ENCODE measurements around the gene WNK2.

The WNK2 gene

GRCh38 chr9:93187047-93187446, 3.1 kb downstream of the WNK2 start:
- no peak for DNase-seq (ENCODE audit: low read depth)
- no peak overlapping the region for H3K4me3 ChIP-seq (ENCODE audit: low read length)
- no peak for TF ChIP-seq CTCF (conservative IDR thresholded peaks at IDR 0.05; ENCODE audit: low read length)

- no peak overlapping the region for H3K4me3 ChIP-seq (ENCODE audit: low read length)
- no peak for TF ChIP-seq CTCF (conservative IDR thresholded peaks at IDR 0.05; ENCODE audit: low read length)
- DNase-seq (ENCODE audit: low read depth): no peak
These were observed 3.6 kb downstream of the WNK2 start for GRCh38 chr9:93187574-93187973.

GRCh38 chr9:93188426-93189368, 4.8 kb downstream of the WNK2 start:
- no peak for DNase-seq (ENCODE audit: low read depth)
- H3K4me3 ChIP-seq (ENCODE audit: low read length): no peak overlapping the region
- TF ChIP-seq CTCF (conservative IDR thresholded peaks at IDR 0.05; ENCODE audit: low read length): no peak

- no peak for DNase-seq (ENCODE audit: low read depth)
- TF ChIP-seq CTCF (conservative IDR thresholded peaks at IDR 0.05; ENCODE audit: low read length): no peak
- H3K4me3 ChIP-seq (ENCODE audit: low read length): no peak overlapping the region
These were observed 5.6 kb downstream of the WNK2 start for GRCh38 chr9:93189369-93190132.

- H3K4me3 ChIP-seq (ENCODE audit: low read length): no peak overlapping the region
- no peak for DNase-seq (ENCODE audit: low read depth)
- no peak for TF ChIP-seq CTCF (conservative IDR thresholded peaks at IDR 0.05; ENCODE audit: low read length)
These were observed 6.2 kb downstream of the WNK2 start for GRCh38 chr9:93190133-93190525.

- H3K4me3 ChIP-seq (ENCODE audit: low read length): no peak overlapping the region
- DNase-seq (ENCODE audit: low read depth): no peak
- no peak for TF ChIP-seq CTCF (conservative IDR thresholded peaks at IDR 0.05; ENCODE audit: low read length)
These were observed 6.9 kb downstream of the WNK2 start for GRCh38 chr9:93190656-93191353.

Measured in AG10803 (cell line).